Neutrophil (primary cell): ENCODE results near the gene SYNE3.

ENCODE experiments used
- H3K27ac ChIP-seq: fragments of 200-600 bp; sonication (generic); 2 replicates; pipeline ENCODE4 v1.5.1; 2016; ENCODE audit warnings: mild to moderate bottlenecking, moderate library complexity
- H3K27me3 ChIP-seq: fragments of 200-600 bp; sonication (generic); 2 replicates; pipeline ENCODE4 v1.6.0; 2016; ENCODE audit warnings: mild to moderate bottlenecking
- H3K36me3 ChIP-seq: fragments of 200-600 bp; sonication (generic); 2 replicates; pipeline ENCODE4 v1.5.1; 2017
- H3K4me1 ChIP-seq, 2 experiments: fragments of 200-600 bp in 1 of 2; sonication (generic) in 1 of 2; 1 replicate in 1 of 2; 2 replicates in 1 of 2; pipeline versions ENCODE4 v1.5.1 to v1.6.1; 2013 to 2016; ENCODE audit warnings: low read depth in 1 of 2, low read length in 1 of 2, mild to moderate bottlenecking in 1 of 2, moderate library complexity in 1 of 2; ENCODE audit not compliant: control insufficient read depth in 1 of 2, insufficient read depth in 1 of 2
- H3K4me3 ChIP-seq, 2 experiments: fragments of 200-600 bp in 1 of 2; sonication (generic) in 1 of 2; 1 replicate in 1 of 2; 2 replicates in 1 of 2; pipeline ENCODE4 v1.5.1; 2013 to 2016; ENCODE audit warnings: low read depth in 1 of 2, low read length in 1 of 2, mild to moderate bottlenecking in 1 of 2, moderate library complexity in 1 of 2
- H3K9me3 ChIP-seq: fragments of 200-600 bp; sonication (generic); 2 replicates; pipeline ENCODE4 v1.5.1; 2016
- TF ChIP-seq, protein P1 (sequence below): fragments of 200-600 bp; sonication (generic); IDR thresholded peaks from 2 replicates; pipeline ENCODE4 v1.5.1; 2016; ENCODE audit warnings: antibody characterized with exemption

SYNE3 gene

DNA sequence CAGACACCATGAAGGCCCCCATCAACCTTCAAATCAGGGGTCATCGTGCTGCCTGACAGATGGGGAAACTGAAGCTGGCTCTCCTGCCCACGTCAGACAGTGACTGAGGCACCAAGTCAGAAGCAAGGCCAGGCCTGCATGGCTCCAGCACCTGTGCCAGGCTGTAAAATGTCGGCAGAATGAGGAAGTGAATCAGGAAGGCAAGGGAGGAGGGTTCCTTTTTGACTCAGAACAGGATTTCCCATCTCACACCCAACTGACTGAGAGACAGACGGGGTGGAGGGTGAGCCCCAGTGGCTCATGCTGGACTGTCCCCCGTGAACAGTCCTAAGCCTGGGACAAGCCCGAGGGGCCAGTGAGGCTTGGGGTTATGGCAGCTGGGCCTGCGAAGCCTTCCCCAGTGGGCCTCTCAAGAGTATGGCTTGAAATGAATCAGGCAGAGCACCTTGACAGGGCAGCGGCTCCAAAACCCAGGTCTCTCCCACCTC is 20.9 kb downstream of the SYNE3 start:
- TF ChIP-seq, protein P1, sequence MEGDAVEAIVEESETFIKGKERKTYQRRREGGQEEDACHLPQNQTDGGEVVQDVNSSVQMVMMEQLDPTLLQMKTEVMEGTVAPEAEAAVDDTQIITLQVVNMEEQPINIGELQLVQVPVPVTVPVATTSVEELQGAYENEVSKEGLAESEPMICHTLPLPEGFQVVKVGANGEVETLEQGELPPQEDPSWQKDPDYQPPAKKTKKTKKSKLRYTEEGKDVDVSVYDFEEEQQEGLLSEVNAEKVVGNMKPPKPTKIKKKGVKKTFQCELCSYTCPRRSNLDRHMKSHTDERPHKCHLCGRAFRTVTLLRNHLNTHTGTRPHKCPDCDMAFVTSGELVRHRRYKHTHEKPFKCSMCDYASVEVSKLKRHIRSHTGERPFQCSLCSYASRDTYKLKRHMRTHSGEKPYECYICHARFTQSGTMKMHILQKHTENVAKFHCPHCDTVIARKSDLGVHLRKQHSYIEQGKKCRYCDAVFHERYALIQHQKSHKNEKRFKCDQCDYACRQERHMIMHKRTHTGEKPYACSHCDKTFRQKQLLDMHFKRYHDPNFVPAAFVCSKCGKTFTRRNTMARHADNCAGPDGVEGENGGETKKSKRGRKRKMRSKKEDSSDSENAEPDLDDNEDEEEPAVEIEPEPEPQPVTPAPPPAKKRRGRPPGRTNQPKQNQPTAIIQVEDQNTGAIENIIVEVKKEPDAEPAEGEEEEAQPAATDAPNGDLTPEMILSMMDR = no peak
- H3K27me3 ChIP-seq = no peaks in the 10 kb centered on the region
- H3K27ac ChIP-seq = peak overlapping the region; percentile 87
- peak overlapping the region; percentile 9 to 37 for H3K4me3 ChIP-seq
- H3K9me3 ChIP-seq = no peaks in the 10 kb centered on the region
- H3K36me3 ChIP-seq = peaks cover 7% of the 10 kb centered on the region
- peaks cover 34% of the 10 kb centered on the region in 2 experiments for H3K4me1 ChIP-seq

DNA sequence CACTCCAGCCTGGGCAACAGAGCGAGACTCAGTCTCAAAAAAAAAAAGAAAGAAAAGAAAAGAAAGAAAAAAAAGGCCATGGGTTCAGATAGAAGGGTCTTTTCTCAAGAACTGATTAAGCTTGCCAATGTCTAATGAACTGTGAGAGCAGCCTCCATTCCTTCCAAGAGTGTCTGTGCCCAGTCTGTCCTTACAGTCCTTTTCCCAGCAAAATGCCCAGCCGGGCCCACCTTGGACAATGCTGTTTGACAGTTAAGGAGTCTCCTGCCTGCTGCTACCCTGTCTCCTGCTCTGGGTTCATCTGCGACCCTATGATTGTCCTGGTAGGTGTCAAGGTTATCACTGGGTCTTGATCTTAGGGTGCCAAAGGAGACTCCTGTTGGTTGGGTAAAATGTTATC is 21.4 kb downstream of the SYNE3 start:
- peak overlapping the region; percentile 9 to 37 for H3K4me3 ChIP-seq
- H3K27ac ChIP-seq = peak overlapping the region; percentile 87
- H3K9me3 ChIP-seq = no peaks in the 10 kb centered on the region
- TF ChIP-seq, protein P1 = no peak
- no peaks in the 10 kb centered on the region for H3K27me3 ChIP-seq
- peaks cover 38 to 39% of the 10 kb centered on the region in 2 experiments for H3K4me1 ChIP-seq
- H3K36me3 ChIP-seq = peaks cover 2% of the 10 kb centered on the region

DNA sequence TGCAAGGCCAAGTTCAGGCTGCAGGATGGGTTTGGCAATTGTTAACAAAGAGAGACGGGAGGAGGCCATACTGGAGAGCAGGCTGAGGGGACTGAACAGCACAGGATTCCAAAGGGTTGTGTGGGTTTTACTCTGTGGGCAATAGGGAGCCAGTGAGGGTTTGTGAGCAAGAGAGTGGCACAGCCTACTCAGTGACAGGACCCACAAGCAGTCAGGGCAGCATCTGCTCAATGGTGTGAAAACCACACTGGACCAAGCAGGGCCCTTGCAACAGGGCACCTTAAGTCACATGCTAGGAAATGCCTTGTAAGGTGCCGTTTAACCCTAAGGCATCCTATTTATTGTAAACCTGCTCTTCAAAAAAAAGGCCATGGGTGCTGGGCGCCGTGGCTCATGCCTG is 22.0 kb downstream of the SYNE3 start:
- Histone ChIP-seq H3K9me3 (no peaks in the 10 kb centered on the region), H3K36me3 (no peaks in the 10 kb centered on the region), H3K27me3 (no peaks in the 10 kb centered on the region), H3K27ac (peak overlapping the region; percentile 87), H3K4me1 (peaks cover 42 to 44% of the 10 kb centered on the region in 2 experiments), H3K4me3 (no peak overlapping the region)
- TF ChIP-seq, protein P1 = no peak

DNA sequence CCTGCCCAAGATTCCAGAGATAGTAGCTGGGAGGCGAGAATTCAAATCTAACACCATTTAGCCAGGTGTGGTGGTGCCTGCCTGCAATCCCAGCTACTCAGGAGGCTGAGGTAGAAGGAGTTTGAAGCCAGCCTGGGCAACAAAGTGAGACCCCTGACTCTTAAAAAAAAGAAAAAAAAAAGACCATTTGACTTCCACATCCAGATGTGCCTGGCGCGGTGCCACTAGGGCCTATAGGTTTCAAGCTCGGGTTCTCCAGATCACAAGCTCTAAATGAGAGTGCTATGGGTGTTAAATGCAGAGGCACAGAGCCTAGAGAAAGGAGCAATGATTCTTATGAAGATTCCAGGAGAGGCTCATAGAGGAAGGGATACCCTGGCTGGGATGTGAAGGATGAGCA is 22.5 kb downstream of the SYNE3 start:
- Histone ChIP-seq H3K4me3 (no peak overlapping the region), H3K9me3 (no peaks in the 10 kb centered on the region), H3K27me3 (no peaks in the 10 kb centered on the region), H3K36me3 (no peaks in the 10 kb centered on the region), H3K4me1 (peaks cover 46 to 49% of the 10 kb centered on the region in 2 experiments), H3K27ac (peak overlapping the region; percentile 87)
- TF ChIP-seq, protein P1 = no peak

DNA sequence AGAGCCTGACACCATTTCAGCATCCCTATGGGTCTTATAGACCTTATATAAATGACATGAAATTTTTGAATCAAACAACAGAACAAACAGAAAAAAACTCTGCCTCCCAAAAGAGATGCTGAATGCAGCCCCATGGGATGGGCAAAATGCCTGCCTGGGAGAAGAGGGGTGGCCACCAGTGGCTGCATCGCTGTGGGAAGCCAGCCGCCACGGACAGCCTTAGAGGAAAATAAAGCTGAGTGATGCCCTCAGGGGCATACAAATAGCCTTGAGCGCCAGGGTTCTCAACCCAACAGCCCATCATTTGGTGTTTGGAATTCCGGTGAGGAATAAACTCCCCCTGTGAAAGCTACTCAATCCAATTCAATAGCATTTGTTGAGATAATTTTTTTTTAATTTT is 22.9 kb downstream of the SYNE3 start:
- Histone ChIP-seq H3K27ac (peak overlapping the region; percentile 87), H3K27me3 (no peaks in the 10 kb centered on the region), H3K4me1 (peaks cover 46 to 51% of the 10 kb centered on the region in 2 experiments), H3K36me3 (no peaks in the 10 kb centered on the region), H3K4me3 (no peak overlapping the region), H3K9me3 (no peaks in the 10 kb centered on the region)
- TF ChIP-seq, protein P1 = no peak
